Astrocyte of the cerebellum (primary cell): ENCODE measurements around the gene SPON1.

Source experiments
- DNase-seq: peaks from one replicate; pipeline ENCODE4 v3.0.0-alpha.2; 2011; ENCODE audit warnings: low read depth
- H3K4me3 ChIP-seq: 2 replicates; pipeline ENCODE4 v1.5.1; 2011; ENCODE audit warnings: mild to moderate bottlenecking, low read depth, low read length, moderate library complexity
- CTCF ChIP-seq: IDR thresholded peaks from 2 replicates; pipeline ENCODE4 v1.5.1; 2012; ENCODE audit warnings: low read length, low read depth, moderate library complexity, mild to moderate bottlenecking; ENCODE audit errors: missing control alignments
- in situ Hi-C: cut with HindIII; loops from 2 replicates; pipeline ENCODE4 v1.10.0; 2017; ENCODE audit warnings: low sequenced_read_pairs

The SPON1 gene

GRCh38 chr11:13963169-13963948 lies 836 bp downstream of the SPON1 start:
- H3K4me3 ChIP-seq: peak overlapping the region; percentile 29
- TF ChIP-seq CTCF: no peak
- no peak for DNase-seq
- in situ Hi-C loops: no loop called here

- no peak for TF ChIP-seq CTCF
- no peak for DNase-seq
- in situ Hi-C loops: no loop called here
- no peak overlapping the region for H3K4me3 ChIP-seq
Observed at GRCh38 chr11:13963949-13964770, 1.6 kb downstream of the SPON1 start.

GRCh38 chr11:13964771-13965074 lies 2.2 kb downstream of the SPON1 start:
- in situ Hi-C loops: no loop called here
- H3K4me3 ChIP-seq: no peak overlapping the region
- no peak for TF ChIP-seq CTCF
- DNase-seq: no peak

GRCh38 chr11:13965337-13965736 lies 2.8 kb downstream of the SPON1 start:
- in situ Hi-C loops: no loop called here
- no peak for TF ChIP-seq CTCF
- no peak for DNase-seq
- H3K4me3 ChIP-seq: no peak overlapping the region

GRCh38 chr11:13966013-13966412 lies 3.5 kb downstream of the SPON1 start:
- TF ChIP-seq CTCF: no peak
- no peak overlapping the region for H3K4me3 ChIP-seq
- in situ Hi-C loops: no loop called here
- no peak for DNase-seq

GRCh38 chr11:13966486-13966885 lies 4.0 kb downstream of the SPON1 start:
- DNase-seq: no peak
- TF ChIP-seq CTCF: no peak
- in situ Hi-C loops: no loop called here
- no peak overlapping the region for H3K4me3 ChIP-seq
